IMR-90 (cell line): ENCODE data around the gene TPSG1. TPM values are rescaled to one million over a fixed set of nuclear protein-coding genes. Genes with fewer than 3 reads are reported as not detected.
"Not testable (repeated sequence)": the region's sequence is repeated elsewhere in the genome, so short reads cannot be mapped to it uniquely, and the experiment has no call there.

Experiments used
- ATAC-seq: fragments of 200-7000 bp; cut with Tn5 transposase; 2 replicates; pipeline ENCODE4 v1.9.1; 2020; ENCODE audit warnings: low read depth, mild to moderate bottlenecking, moderate library complexity
- BruUV-seq: library from RNA; stranded (reverse); fragments of 400-500 nt; replicated peaks from 2 replicates; lab custom pipeline; 2021; lab: Mats Ljungman, UMichigan
- CTCF ChIA-PET: fragments of 300-600 bp; formaldehyde crosslinking; extraction: SDS; loops from one replicate; lab custom pipeline; 2021; ENCODE audit warnings: antibody characterized with exemption; lab: Yijun Ruan, JAX
- POLR2A ChIA-PET: fragments of 300-600 bp; sonication (Branson Sonifier 250); formaldehyde crosslinking; loops from one replicate; lab custom pipeline; 2022; ENCODE audit warnings: antibody characterized with exemption; ENCODE audit not compliant: unreplicated experiment; lab: Charles Lee
- DNase-seq: peaks from one replicate; pipeline ENCODE4 v3.0.0; 2013
- H2AFZ ChIP-seq: replicated peaks from 2 replicates; pipeline ENCODE3; 2013; ENCODE audit warnings: low read length, mild to moderate bottlenecking; ENCODE audit not compliant: poor library complexity
- H2AK5ac ChIP-seq: 2 replicates; pipeline ENCODE4 v1.6.1; 2013; ENCODE audit warnings: low read depth, low read length, inconsistent platforms
- H2AK9ac ChIP-seq: replicated peaks from 2 replicates; pipeline ENCODE3; 2013; ENCODE audit warnings: mild to moderate bottlenecking, low read depth, low read length, moderate library complexity; ENCODE audit not compliant: poor library complexity
- H2BK120ac ChIP-seq: 2 replicates; pipeline ENCODE4 v1.6.1; 2013; ENCODE audit warnings: low read depth, low read length, inconsistent platforms
- H2BK15ac ChIP-seq: 3 replicates; pipeline ENCODE4 v1.6.1; 2013; ENCODE audit warnings: low read depth, low read length, inconsistent platforms
- H2BK20ac ChIP-seq: 2 replicates; pipeline ENCODE4 v1.6.1; 2013; ENCODE audit warnings: low read depth, mild to moderate bottlenecking, inconsistent platforms, low read length, moderate library complexity
- H2BK5ac ChIP-seq: 2 replicates; pipeline ENCODE4 v1.6.1; 2013; ENCODE audit warnings: mild to moderate bottlenecking, low read depth, low read length, inconsistent platforms; ENCODE audit not compliant: poor library complexity, severe bottlenecking
- H3K14ac ChIP-seq: replicated peaks from 2 replicates; pipeline ENCODE4 v1.6.1; 2013; ENCODE audit warnings: low read depth, low read length, inconsistent platforms
- H3K18ac ChIP-seq: 2 replicates; pipeline ENCODE4 v1.6.1; 2013; ENCODE audit warnings: low read depth, low read length, control low read depth
- H3K23ac ChIP-seq: 2 replicates; pipeline ENCODE4 v1.6.1; 2013; ENCODE audit warnings: low read depth, low read length, inconsistent platforms
- H3K27ac ChIP-seq: 2 replicates; pipeline ENCODE4 v1.5.1; 2013; ENCODE audit warnings: mild to moderate bottlenecking, control low read depth, low read length; ENCODE audit not compliant: insufficient read depth
- H3K27me3 ChIP-seq: 2 replicates; pipeline ENCODE4 v1.6.1; 2013; ENCODE audit warnings: low read length; ENCODE audit not compliant: control insufficient read depth, insufficient read depth
- H3K36me3 ChIP-seq: 2 replicates; pipeline ENCODE4 v1.6.1; 2013; ENCODE audit warnings: low read length, mixed read lengths; ENCODE audit not compliant: control insufficient read depth, insufficient read depth
- H3K4ac ChIP-seq: 2 replicates; pipeline ENCODE4 v1.6.1; 2013; ENCODE audit warnings: low read depth, low read length, inconsistent platforms
- H3K4me1 ChIP-seq: 2 replicates; pipeline ENCODE4 v1.6.1; 2013; ENCODE audit warnings: low read length, mixed read lengths; ENCODE audit not compliant: control insufficient read depth, insufficient read depth
- H3K4me2 ChIP-seq: 2 replicates; pipeline ENCODE4 v1.6.1; 2013; ENCODE audit warnings: low read depth, mild to moderate bottlenecking, control low read depth, low read length, moderate library complexity
- H3K4me3 ChIP-seq: 2 replicates; pipeline ENCODE4 v1.5.1; 2013; ENCODE audit warnings: low read depth, mild to moderate bottlenecking, control low read depth, low read length, moderate library complexity; ENCODE audit not compliant: insufficient read depth
- H3K56ac ChIP-seq: 2 replicates; pipeline ENCODE4 v1.6.1; 2013; ENCODE audit warnings: low read length, inconsistent platforms; ENCODE audit not compliant: insufficient read depth; ENCODE audit errors: extremely low read depth
- H3K79me1 ChIP-seq, 2 experiments: 2 replicates each; pipeline ENCODE4 v1.6.1; 2013; ENCODE audit warnings: low read length in 2 of 2, inconsistent platforms in 1 of 2, low read depth in 1 of 2
- H3K9ac ChIP-seq: 2 replicates; pipeline ENCODE4 v1.6.1; 2013; ENCODE audit warnings: low read depth, low read length, control low read depth
- H3K9me1 ChIP-seq: 2 replicates; pipeline ENCODE4 v1.6.1; 2013; ENCODE audit warnings: low read length, inconsistent platforms; ENCODE audit not compliant: insufficient read depth
- H3K9me3 ChIP-seq: 2 replicates; pipeline ENCODE4 v1.6.1; 2013; ENCODE audit warnings: low read length; ENCODE audit not compliant: control insufficient read depth, insufficient read depth
- H4K20me1 ChIP-seq: 2 replicates; pipeline ENCODE4 v1.6.1; 2013; ENCODE audit warnings: low read length, inconsistent platforms; ENCODE audit not compliant: insufficient read depth
- H4K5ac ChIP-seq: 2 replicates; pipeline ENCODE4 v1.6.1; 2013; ENCODE audit warnings: mild to moderate bottlenecking, low read depth, low read length, control low read depth
- H4K8ac ChIP-seq, 2 experiments: 2 replicates each; pipeline ENCODE4 v1.6.1; 2013; ENCODE audit warnings: low read depth in 2 of 2, low read length in 2 of 2, control low read depth in 1 of 2, inconsistent platforms in 1 of 2
- H4K91ac ChIP-seq: 2 replicates; pipeline ENCODE4 v1.6.1; 2013; ENCODE audit warnings: low read depth, low read length, inconsistent platforms; ENCODE audit not compliant: insufficient read depth
- WGBS, 2 experiments: methylation state at CpG; one replicate each; pipeline versions ENCODE4 v1.1.5 to v1.1.7; 2013; ENCODE audit warnings: missing lambda C conversion rate in 2 of 2; ENCODE audit not compliant: insufficient read length in 1 of 2; ENCODE audit errors: extremely low coverage in 2 of 2; 5-methylcytosine and 5-hydroxymethylcytosine counted together
- dilution Hi-C: fragments of 300-500 bp; cut with HindIII; formaldehyde crosslinking; loops from one replicate; pipeline ENCODE4 v1.14.3; 2018; ENCODE audit warnings: low sequenced_read_pairs; ENCODE audit not compliant: unreplicated experiment
- in situ Hi-C: fragments of 300-500 bp; cut with MboI; formaldehyde crosslinking; loops from 3 replicates; pipeline ENCODE4 v1.14.3; 2019; ENCODE audit warnings: low sequenced_read_pairs, inconsistent platforms, mixed read lengths
- intact Hi-C: fragments of 100-400 bp; cut with micrococcal nuclease; formaldehyde crosslinking; loops from 2 replicates; pipeline ENCODE4 v1.10.0; 2022
- polyA plus RNA-seq, 3 experiments: library from polyadenylated mRNA; depleted of rRNA; stranded (reverse); fragments of >200 nt; gene quantifications; 2 replicates each; pipeline ENCODE4 v1.2.3, GENCODE V29; 2012; ENCODE audit warnings: low replicate concordance in 1 of 3
- total RNA-seq: library from RNA; depleted of rRNA; stranded (reverse); fragments of >200 nt; gene quantifications from 2 replicates; pipeline ENCODE4 v1.2.3, GENCODE V29; 2012

The TPSG1 gene
- total and polyA plus RNA-seq, 2 of the 4 experiments (the other 2 are of a cell fraction), result not detected

GRCh38 chr16:1253701-1254364 is 28.8 kb upstream of the TPSG1 start:
- H2BK120ac ChIP-seq, H3K14ac ChIP-seq, H2BK15ac ChIP-seq, POLR2A ChIA-PET, H3K79me1 ChIP-seq, DNase-seq, H2AFZ ChIP-seq, H4K91ac ChIP-seq, BruUV-seq, H3K4me2 ChIP-seq, H2BK20ac ChIP-seq, H3K56ac ChIP-seq, H3K27me3 ChIP-seq, intact Hi-C loops, H4K20me1 ChIP-seq, H3K4me1 ChIP-seq, H3K18ac ChIP-seq, H3K9me3 ChIP-seq, H3K4ac ChIP-seq, H2AK5ac ChIP-seq, H3K9me1 ChIP-seq, H4K5ac ChIP-seq, H3K27ac ChIP-seq, H3K4me3 ChIP-seq, in situ Hi-C loops, H3K9ac ChIP-seq, dilution Hi-C loops, H2BK5ac ChIP-seq, H4K8ac ChIP-seq, H3K36me3 ChIP-seq, CTCF ChIA-PET, H3K23ac ChIP-seq, H2AK9ac ChIP-seq: not testable (repeated sequence)
- peak; percentile 67 for ATAC-seq
- WGBS, 2 experiments, result no CpG with 5 or more reads among the region's 47 CpGs

- H3K36me3 ChIP-seq, POLR2A ChIA-PET, H2AK9ac ChIP-seq, H2AFZ ChIP-seq, H4K20me1 ChIP-seq, H3K9me3 ChIP-seq, H2AK5ac ChIP-seq, H4K8ac ChIP-seq, dilution Hi-C loops, intact Hi-C loops, H3K79me1 ChIP-seq, H3K4me3 ChIP-seq, CTCF ChIA-PET, H3K4me1 ChIP-seq, H4K91ac ChIP-seq, H4K5ac ChIP-seq, H3K9ac ChIP-seq, H2BK120ac ChIP-seq, H3K4ac ChIP-seq, in situ Hi-C loops, BruUV-seq, H3K9me1 ChIP-seq, H3K27ac ChIP-seq, DNase-seq, H3K56ac ChIP-seq, H3K18ac ChIP-seq, H2BK20ac ChIP-seq, H2BK5ac ChIP-seq, H3K4me2 ChIP-seq, H3K14ac ChIP-seq, H3K23ac ChIP-seq, H2BK15ac ChIP-seq: not testable (repeated sequence)
- ATAC-seq, result peak; percentile 96
- H3K27me3 ChIP-seq, result peaks cover 18% of the 10 kb centered on the region
- no CpG with 5 or more reads among the region's 43 CpGs for WGBS, 2 experiments
These were observed 24.1 kb upstream of the TPSG1 start for GRCh38 chr16:1249031-1249755.
